ENCODE measurements around the gene SDK2.

SDK2 gene

GRCh38 chr17:73380439-73381106 lies 263.7 kb downstream of the SDK2 start:
- DNase-seq (ENCODE audit: extremely low read depth in 1 of 2, low read depth in 1 of 2) = no peak

DNA sequence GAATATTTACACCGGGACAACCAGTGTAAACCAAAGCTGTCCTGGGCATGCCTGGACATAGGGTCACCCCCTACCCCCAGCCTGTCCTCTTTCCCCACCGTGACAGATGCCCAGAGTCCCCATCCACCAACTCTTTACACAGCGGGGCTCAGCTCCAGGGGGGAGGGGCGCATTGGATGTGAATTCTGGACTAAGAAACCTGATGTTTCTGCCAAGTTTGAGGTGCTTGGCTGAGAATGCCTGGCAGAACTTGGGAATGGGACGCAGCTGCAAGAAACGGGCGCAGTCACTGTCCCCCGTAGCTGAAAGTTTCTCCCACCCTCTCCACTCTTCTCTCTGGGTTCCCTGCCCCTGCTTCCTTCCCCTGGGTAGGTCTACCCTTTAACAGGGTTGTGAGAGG lies 264.4 kb downstream of the SDK2 start:
- no peak for DNase-seq (ENCODE audit: extremely low read depth in 1 of 2, low read depth in 1 of 2)

DNA sequence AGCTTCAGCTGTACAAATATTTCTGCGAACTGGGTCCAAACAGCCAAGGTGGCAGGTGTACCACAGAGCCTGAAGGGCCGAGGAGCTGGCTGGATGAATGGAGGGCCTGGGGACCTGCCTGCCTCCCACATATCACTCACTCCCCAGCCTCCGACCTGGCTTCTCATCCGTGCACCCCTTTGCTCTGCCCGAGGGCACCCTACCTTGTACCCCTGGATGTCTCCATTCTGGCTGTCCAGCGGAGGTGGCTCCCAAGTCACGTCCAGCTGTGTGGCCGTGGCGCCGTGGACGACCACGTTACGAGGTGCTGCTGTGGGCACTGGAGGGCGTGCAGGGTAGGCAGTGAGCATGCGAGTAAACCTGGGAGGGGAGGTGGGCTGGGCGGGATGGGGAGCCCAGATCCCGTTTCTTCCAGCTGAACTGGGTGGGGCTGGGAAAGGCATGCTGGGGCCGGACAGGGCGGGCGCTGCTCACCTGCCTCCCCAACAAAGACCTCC lies 265.2 kb downstream of the SDK2 start:
- no peak for DNase-seq (ENCODE audit: extremely low read depth in 1 of 2, low read depth in 1 of 2)

GRCh38 chr17:73376636-73377035 lies 267.6 kb downstream of the SDK2 start:
- DNase-seq (ENCODE audit: extremely low read depth in 1 of 2, low read depth in 1 of 2) = no peak

- DNase-seq (ENCODE audit: extremely low read depth in 1 of 2, low read depth in 1 of 2) = no peak
These were observed 268.1 kb downstream of the SDK2 start for GRCh38 chr17:73376152-73376551.

DNA sequence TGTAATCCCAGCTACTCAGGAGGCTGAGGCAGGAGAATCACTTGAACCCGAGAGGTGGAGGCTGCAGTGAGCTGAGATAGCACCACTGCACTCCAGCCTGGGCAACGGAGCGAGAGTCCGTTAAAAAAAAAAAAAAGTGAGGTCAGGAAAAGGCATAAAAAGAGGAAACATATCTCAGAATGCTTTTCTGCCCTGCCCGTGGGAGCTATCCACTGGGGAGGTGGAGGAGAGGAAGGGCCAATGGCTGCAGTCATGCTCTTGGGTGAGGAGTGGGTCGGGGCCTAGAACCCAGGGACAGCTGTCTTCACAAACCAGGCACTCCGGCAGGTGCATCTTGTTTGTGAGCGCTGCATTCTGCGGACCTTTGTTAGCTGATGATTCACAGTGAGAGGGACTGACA lies 272.4 kb downstream of the SDK2 start:
- DNase-seq (ENCODE audit: extremely low read depth in 1 of 2, low read depth in 1 of 2) = no peak

GRCh38 chr17:73371285-73371684 lies 273.0 kb downstream of the SDK2 start:
- no peak for DNase-seq (ENCODE audit: extremely low read depth in 1 of 2, low read depth in 1 of 2)

DNA sequence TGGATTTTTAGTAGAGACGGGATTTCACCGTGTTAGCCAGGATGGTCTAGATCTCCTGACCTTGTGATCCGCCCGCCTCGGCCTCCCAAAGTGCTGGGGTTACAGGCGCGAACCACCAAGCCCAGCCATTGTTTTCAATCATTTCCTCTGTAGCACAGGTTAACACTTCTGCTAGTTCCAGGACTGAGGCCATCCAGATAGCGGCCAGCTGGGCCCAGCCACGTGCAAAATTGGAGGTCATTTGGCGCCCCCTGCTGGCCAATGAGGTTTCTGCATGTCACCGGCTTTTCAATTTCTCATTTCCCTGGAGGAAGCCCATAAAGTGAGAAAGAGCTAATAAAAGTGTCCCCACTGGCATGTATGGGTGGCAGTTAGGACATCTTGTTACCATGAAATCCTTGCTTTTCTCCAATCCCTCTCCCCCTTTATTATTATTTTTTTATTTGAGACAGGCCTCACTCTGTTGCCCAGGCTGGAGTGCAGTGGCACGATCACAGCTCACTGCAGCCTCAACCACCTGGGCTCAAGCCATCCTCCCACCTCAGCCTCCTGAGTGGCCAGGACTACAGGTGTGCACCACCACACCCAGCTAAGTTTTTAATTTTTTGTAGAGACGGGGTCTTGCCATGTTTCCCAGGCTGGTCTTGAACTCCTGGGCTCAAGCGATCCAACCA lies 274.3 kb downstream of the SDK2 start:
- DNase-seq (ENCODE audit: extremely low read depth in 1 of 2, low read depth in 1 of 2) = peak; percentile 37 to 43

DNA sequence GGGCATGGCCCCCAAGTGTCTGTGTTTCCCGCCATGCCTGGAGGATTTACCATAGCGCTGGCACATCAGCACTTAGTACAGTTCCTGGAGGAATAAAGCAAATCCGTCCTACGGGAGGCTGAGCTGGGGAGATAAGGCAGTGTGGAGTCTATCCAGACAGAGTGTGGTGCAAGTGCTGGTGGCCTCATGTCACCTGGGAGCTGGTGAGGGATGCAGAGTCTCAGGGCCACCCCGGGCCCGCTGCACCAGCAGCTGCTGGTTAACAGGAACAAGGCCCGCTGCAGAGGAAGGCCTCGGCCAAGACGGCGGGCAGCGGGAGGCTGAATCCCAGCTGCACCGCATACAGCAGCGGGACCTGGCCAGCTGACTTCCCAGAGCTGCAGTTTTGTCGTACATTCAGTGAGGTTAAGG lies 275.1 kb downstream of the SDK2 start:
- no peak for DNase-seq (ENCODE audit: extremely low read depth in 1 of 2, low read depth in 1 of 2)

- no peak for DNase-seq (ENCODE audit: extremely low read depth in 1 of 2, low read depth in 1 of 2)
These were observed 276.1 kb downstream of the SDK2 start for GRCh38 chr17:73368085-73368631.

DNA sequence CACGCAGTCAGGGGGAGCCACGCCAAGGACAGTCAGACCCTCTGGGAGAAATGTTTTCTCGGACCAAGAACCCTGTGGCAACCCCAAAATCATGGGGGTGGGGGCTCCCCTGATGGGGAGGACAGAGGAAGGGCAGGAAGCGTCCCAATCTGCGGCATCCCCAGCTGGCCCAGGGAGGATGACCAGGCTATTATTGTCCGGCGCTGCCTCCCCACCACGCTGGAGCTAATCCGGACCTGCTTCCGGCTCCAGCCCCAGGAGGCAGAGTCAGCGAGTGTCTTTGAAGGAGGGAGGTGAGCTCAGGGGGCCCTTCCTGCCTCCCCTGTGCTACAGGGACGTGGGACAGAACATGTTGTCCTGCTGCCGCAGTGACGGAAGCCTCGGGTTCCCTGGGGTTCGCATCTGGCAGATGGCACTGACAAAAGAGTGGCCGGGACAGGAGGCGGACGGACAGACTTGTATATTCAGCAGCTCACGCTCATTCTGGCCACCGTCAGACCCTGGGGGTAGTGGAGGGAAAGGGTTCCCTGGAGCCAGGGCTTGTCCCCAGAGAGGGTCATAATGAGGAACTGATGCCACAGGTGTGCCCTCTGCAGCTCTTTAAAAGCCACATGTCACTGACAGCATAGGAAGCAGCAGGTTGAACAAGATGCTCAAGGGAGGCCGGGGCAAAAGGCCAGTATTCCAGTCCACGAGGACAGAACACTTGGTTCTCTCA lies 278.2 kb downstream of the SDK2 start:
- no peak for DNase-seq (ENCODE audit: extremely low read depth in 1 of 2, low read depth in 1 of 2)

GRCh38 chr17:73365301-73365874 lies 278.9 kb downstream of the SDK2 start:
- no peak for DNase-seq (ENCODE audit: extremely low read depth in 1 of 2, low read depth in 1 of 2)

DNA sequence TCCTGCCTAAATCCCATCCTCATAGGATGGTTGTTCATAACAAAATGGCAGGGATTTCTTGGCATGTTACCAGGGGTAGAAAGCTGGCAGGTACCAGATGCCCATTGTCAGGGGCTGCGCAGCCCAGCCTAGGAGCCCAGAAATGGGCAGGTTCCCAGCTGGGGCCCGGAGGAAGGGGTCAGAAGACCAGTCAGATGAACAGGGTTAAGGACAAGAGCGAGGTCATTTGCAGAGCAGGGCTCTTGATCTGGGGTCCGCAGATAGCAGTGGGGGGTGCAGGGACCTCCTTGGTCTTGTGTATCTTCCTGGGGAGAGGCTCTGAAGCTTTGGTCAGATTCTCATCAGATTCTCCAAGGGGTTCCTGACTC lies 280.1 kb downstream of the SDK2 start:
- no peak for DNase-seq (ENCODE audit: extremely low read depth in 1 of 2, low read depth in 1 of 2)

DNA sequence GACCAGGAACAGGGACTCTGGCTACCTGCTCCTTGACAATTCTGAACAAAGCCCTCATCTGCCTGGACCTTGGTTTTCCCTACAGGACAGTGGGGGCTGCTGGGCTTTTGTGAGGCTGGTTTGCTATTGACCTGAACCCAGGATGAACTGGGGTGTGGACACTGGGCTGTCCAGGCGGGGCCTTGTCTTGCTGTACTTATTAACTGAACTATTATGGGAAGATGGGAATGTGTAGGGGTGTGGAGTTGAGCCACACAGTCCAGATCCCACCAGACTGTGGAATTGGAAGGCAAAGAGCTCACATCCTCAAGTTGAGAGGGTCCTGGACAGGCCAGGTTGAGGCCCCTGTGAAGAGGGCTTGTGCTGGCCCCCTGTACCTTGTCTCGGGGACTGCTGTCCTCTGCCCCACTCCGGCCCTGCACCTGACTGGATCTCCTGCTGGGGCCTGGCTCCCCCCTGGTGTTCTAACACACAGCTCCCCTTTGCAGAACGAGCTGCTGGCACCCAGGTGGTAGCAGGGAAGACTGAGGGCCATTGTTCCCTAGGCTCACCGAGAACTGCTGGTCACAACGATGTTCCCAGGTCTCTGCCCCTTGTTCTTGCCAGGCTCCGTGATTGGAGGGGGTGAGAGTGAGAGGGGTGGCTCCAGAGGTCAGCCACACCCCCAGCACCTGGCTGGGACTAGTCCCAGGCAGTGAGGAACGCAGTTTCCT lies 280.6 kb downstream of the SDK2 start:
- DNase-seq (ENCODE audit: extremely low read depth in 1 of 2, low read depth in 1 of 2) = no peak

GRCh38 chr17:73362697-73363096 lies 281.5 kb downstream of the SDK2 start:
- no peak for DNase-seq (ENCODE audit: extremely low read depth in 1 of 2, low read depth in 1 of 2)

DNA sequence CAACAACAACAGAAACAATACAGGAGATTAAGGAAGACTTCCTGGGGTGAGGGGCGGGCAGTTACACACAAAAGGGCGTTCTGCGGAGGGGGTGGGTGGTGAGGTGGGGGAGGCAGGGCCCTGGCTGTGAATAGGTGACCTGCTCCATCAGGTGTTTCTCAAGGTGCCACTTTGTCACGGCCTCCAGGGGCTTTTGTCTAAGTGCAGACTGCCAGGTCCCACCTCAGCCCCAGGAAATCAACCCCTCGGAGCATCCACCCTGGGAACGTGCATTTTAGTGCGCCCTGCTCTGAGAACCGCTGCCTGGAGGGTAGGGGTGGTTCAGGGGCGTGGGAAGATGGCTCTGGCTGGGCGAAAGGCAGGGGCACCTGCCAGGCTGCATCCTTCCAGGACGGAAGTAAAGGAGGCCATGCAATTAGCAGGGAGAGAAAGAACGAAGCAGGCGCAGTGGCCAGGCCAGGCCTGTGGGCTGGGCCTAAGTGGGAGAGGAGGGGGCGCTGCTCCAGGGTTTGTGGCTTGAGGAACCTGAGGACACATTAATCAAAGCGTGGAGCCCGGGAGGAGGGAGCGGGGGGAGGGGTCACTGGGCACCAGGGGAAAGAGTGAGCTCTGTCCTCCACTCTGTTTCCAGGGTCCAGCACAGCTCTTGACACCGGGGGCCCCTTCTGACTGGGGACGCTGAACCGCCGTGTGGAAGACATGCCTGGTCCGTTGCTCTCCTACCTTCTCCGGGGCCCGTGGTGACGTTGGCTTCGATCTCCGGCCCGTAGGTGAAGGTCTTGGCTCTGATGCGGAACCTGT lies 283.1 kb downstream of the SDK2 start:
- no peak for DNase-seq (ENCODE audit: extremely low read depth in 1 of 2, low read depth in 1 of 2)

DNA sequence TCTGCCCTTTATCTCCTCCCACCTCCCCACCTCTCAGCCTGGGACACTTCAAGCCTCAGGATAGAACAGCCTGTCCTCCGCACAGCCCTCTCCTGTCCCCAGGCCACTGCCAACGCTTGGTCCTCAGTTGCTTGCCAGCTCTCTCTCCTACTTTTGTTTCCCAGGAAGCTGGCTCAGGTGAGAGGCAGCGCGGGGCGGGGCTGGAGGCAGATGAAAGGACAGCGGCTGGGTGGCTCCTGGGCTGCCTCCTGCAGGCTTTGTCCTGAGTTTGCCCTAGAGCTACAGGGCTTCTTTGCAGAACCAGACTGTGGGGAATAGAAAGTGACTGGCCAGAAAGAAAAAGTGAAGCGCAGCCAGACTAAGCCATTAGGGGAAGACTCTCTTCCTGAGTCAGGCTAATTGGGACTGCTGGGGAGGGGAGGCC lies 284.2 kb downstream of the SDK2 start:
- DNase-seq (ENCODE audit: extremely low read depth in 1 of 2, low read depth in 1 of 2) = no peak

- DNase-seq (ENCODE audit: extremely low read depth in 1 of 2, low read depth in 1 of 2) = no peak
These were observed 284.9 kb downstream of the SDK2 start for GRCh38 chr17:73359352-73359751.

- DNase-seq (ENCODE audit: extremely low read depth in 1 of 2, low read depth in 1 of 2) = no peak
These were observed 285.6 kb downstream of the SDK2 start for GRCh38 chr17:73358668-73359067.

GRCh38 chr17:73357981-73358380 lies 286.3 kb downstream of the SDK2 start:
- DNase-seq (ENCODE audit: extremely low read depth in 1 of 2, low read depth in 1 of 2) = no peak

Measured in stimulated activated CD8-positive, alpha-beta memory T cell treated with anti-CD3 and anti-CD28 coated beads, Interleukin-7, amount 100 ng/mL, for 48 hours (primary cell).